Neural progenitor cell (in vitro differentiated cells): ENCODE results near the gene MMEL1. TPM values are rescaled to one million over a fixed set of nuclear protein-coding genes. Genes with fewer than 3 reads are reported as not detected.
A peak's percentile ranks its signal among the peaks of the same experiment; 100 is the strongest.

Source experiments
- DNase-seq: peaks from one replicate; pipeline ENCODE4 v3.0.0-alpha.2; 2016; ENCODE audit warnings: low spot score
- H2AFZ ChIP-seq: fragments of 200-600 bp; sonication (generic); replicated peaks from 2 replicates; pipeline ENCODE4 v1.6.1; 2016; ENCODE audit warnings: antibody characterized with exemption
- H3F3A ChIP-seq: fragments of 200-600 bp; sonication (generic); 2 replicates; pipeline ENCODE4 v1.6.1; 2016; ENCODE audit warnings: antibody characterized with exemption, low read depth
- H3K27ac ChIP-seq: fragments of 200-600 bp; sonication (generic); 2 replicates; pipeline ENCODE4 v1.5.1; 2016; ENCODE audit warnings: mild to moderate bottlenecking
- H3K27me3 ChIP-seq: fragments of 200-600 bp; sonication (generic); 2 replicates; pipeline ENCODE4 v1.6.1; 2016; ENCODE audit warnings: mild to moderate bottlenecking, moderate library complexity
- H3K36me3 ChIP-seq: fragments of 200-600 bp; sonication (generic); 2 replicates; pipeline ENCODE4 v1.5.1; 2016
- H3K4me1 ChIP-seq: fragments of 200-600 bp; sonication (generic); 2 replicates; pipeline ENCODE4 v1.6.1; 2016; ENCODE audit warnings: mixed run types
- H3K4me2 ChIP-seq: fragments of 200-600 bp; sonication (generic); 2 replicates; pipeline ENCODE4 v1.6.1; 2016
- H3K4me3 ChIP-seq: fragments of 200-600 bp; sonication (generic); 2 replicates; pipeline ENCODE4 v1.5.1; 2016
- H3K79me2 ChIP-seq: fragments of 200-600 bp; sonication (generic); 2 replicates; pipeline ENCODE4 v1.6.1; 2016; ENCODE audit warnings: low read depth
- H3K9ac ChIP-seq: fragments of 200-600 bp; sonication (generic); 2 replicates; pipeline ENCODE4 v1.6.1; 2016
- H3K9me3 ChIP-seq: fragments of 200-600 bp; sonication (generic); 2 replicates; pipeline ENCODE4 v1.5.1; 2016; ENCODE audit warnings: low read depth
- H4K20me1 ChIP-seq: fragments of 200-600 bp; sonication (generic); 2 replicates; pipeline ENCODE4 v1.6.1; 2016; ENCODE audit warnings: low read depth
- H3K27ac Mint-ChIP-seq: 3 replicates; pipeline ENCODE4 v1.8.0; 2021; ENCODE audit warnings: mixed read lengths
- H3K27me3 Mint-ChIP-seq: 2 replicates; pipeline ENCODE4 v1.8.0; 2022; ENCODE audit warnings: low read depth, mild to moderate bottlenecking, inconsistent platforms, moderate library complexity, mixed read lengths; ENCODE audit not compliant: insufficient read depth
- H3K36me3 Mint-ChIP-seq: 3 replicates; pipeline ENCODE4 v1.8.0; 2021; ENCODE audit warnings: mixed read lengths
- H3K4me1 Mint-ChIP-seq: 3 replicates; pipeline ENCODE4 v1.8.0; 2021; ENCODE audit warnings: mixed read lengths
- H3K4me3 Mint-ChIP-seq: 3 replicates; pipeline ENCODE4 v1.8.0; 2021; ENCODE audit warnings: mild to moderate bottlenecking, moderate library complexity, mixed read lengths
- H3K9me3 Mint-ChIP-seq: 3 replicates; pipeline ENCODE4 v1.8.0; 2020; ENCODE audit warnings: mixed read lengths
- CTCF ChIP-seq: fragments of 200-600 bp; sonication (generic); IDR thresholded peaks from 2 replicates; pipeline ENCODE4 v1.5.1; 2017; ENCODE audit warnings: antibody characterized with exemption, mild to moderate bottlenecking
- EZH2 ChIP-seq: fragments of 200-600 bp; sonication (generic); IDR thresholded peaks from 2 replicates; pipeline ENCODE4 v1.6.1; 2017; ENCODE audit warnings: antibody characterized with exemption, mild to moderate bottlenecking, moderate library complexity
- EZH2phosphoT487 ChIP-seq: fragments of 200-600 bp; sonication (generic); IDR thresholded peaks from 2 replicates; pipeline ENCODE4 v1.6.1; 2017; ENCODE audit warnings: antibody characterized with exemption
- total RNA-seq: library from RNA; depleted of rRNA; stranded (reverse); fragments of >200 nt; gene quantifications from 2 replicates; pipeline ENCODE4 v1.2.3, GENCODE V29; 2015; ENCODE audit warnings: low replicate concordance

MMEL1 gene
- total RNA-seq, 1 donor from 2014 or later: 0.19 TPM

- Histone ChIP-seq H3K27ac (no peak overlapping the region), H4K20me1 (no peaks in the 10 kb centered on the region), H3K27me3 (no peaks in the 10 kb centered on the region), H3K4me3 (no peak overlapping the region), H3K9me3 (peaks cover 7% of the 10 kb centered on the region), H2AFZ (no peak overlapping the region), H3K36me3 (no peaks in the 10 kb centered on the region), H3F3A (no peaks in the 10 kb centered on the region), H3K4me2 (no peak overlapping the region), H3K9ac (no peak overlapping the region), H3K4me1 (no peaks in the 10 kb centered on the region), H3K79me2 (no peaks in the 10 kb centered on the region)
- H3K27me3 Mint-ChIP-seq: peaks cover 40% of the 10 kb centered on the region
- H3K4me1 Mint-ChIP-seq: peaks cover 5% of the 10 kb centered on the region
- no peak overlapping the region for H3K4me3 Mint-ChIP-seq
- no peak overlapping the region for H3K27ac Mint-ChIP-seq
- TF ChIP-seq EZH2: no peak
- TF ChIP-seq CTCF: no peak
- no peak for TF ChIP-seq EZH2phosphoT487
- H3K9me3 Mint-ChIP-seq: peaks cover 54% of the 10 kb centered on the region
- no peak for DNase-seq
- H3K36me3 Mint-ChIP-seq: peaks cover 19% of the 10 kb centered on the region
These were observed 18.3 kb upstream of the MMEL1 start for GRCh38 chr1:2650967-2651645.

GRCh38 chr1:2646837-2647236 is 14.0 kb upstream of the MMEL1 start:
- no peak overlapping the region for H3K4me3 ChIP-seq
- H3K27me3 ChIP-seq: peaks cover 13% of the 10 kb centered on the region
- no peaks in the 10 kb centered on the region for H3K36me3 Mint-ChIP-seq
- H3K4me2 ChIP-seq: no peak overlapping the region
- no peaks in the 10 kb centered on the region for H3K36me3 ChIP-seq
- H3K79me2 ChIP-seq: peaks cover 8% of the 10 kb centered on the region
- H3K9me3 ChIP-seq: peaks cover 7% of the 10 kb centered on the region
- peaks cover 23% of the 10 kb centered on the region for H3K9me3 Mint-ChIP-seq
- H3K4me1 ChIP-seq: peaks cover 6% of the 10 kb centered on the region
- TF ChIP-seq CTCF: no peak
- no peak for TF ChIP-seq EZH2phosphoT487
- TF ChIP-seq EZH2: no peak
- H3K27ac Mint-ChIP-seq: no peak overlapping the region
- peaks cover 7% of the 10 kb centered on the region for H4K20me1 ChIP-seq
- no peak overlapping the region for H3K27ac ChIP-seq
- no peak overlapping the region for H2AFZ ChIP-seq
- H3K9ac ChIP-seq: no peak overlapping the region
- peaks cover 6% of the 10 kb centered on the region for H3K27me3 Mint-ChIP-seq
- no peak overlapping the region for H3K4me3 Mint-ChIP-seq
- DNase-seq: no peak
- H3K4me1 Mint-ChIP-seq: no peaks in the 10 kb centered on the region
- H3F3A ChIP-seq: no peaks in the 10 kb centered on the region

- no peaks in the 10 kb centered on the region for H3F3A ChIP-seq
- H3K36me3 Mint-ChIP-seq: no peaks in the 10 kb centered on the region
- no peak for DNase-seq
- H3K27ac Mint-ChIP-seq: no peak overlapping the region
- no peaks in the 10 kb centered on the region for H3K4me1 Mint-ChIP-seq
- no peak overlapping the region for H2AFZ ChIP-seq
- peak overlapping the region; percentile 64 for H3K4me3 Mint-ChIP-seq
- no peak overlapping the region for H3K4me2 ChIP-seq
- peaks cover 11% of the 10 kb centered on the region for H3K4me1 ChIP-seq
- peaks cover 13% of the 10 kb centered on the region for H3K79me2 ChIP-seq
- H3K9me3 Mint-ChIP-seq: peaks cover 23% of the 10 kb centered on the region
- H3K27me3 Mint-ChIP-seq: peaks cover 6% of the 10 kb centered on the region
- peaks cover 13% of the 10 kb centered on the region for H3K27me3 ChIP-seq
- no peak overlapping the region for H3K9ac ChIP-seq
- TF ChIP-seq EZH2 (no peak), EZH2phosphoT487 (no peak), CTCF (no peak)
- peaks cover 7% of the 10 kb centered on the region for H3K9me3 ChIP-seq
- H3K4me3 ChIP-seq: no peak overlapping the region
- peaks cover 14% of the 10 kb centered on the region for H4K20me1 ChIP-seq
- H3K36me3 ChIP-seq: no peaks in the 10 kb centered on the region
- H3K27ac ChIP-seq: no peak overlapping the region
These were observed 13.0 kb upstream of the MMEL1 start for GRCh38 chr1:2645776-2646175.
